ENCODE data around the gene RPRML.

The RPRML gene

DNA sequence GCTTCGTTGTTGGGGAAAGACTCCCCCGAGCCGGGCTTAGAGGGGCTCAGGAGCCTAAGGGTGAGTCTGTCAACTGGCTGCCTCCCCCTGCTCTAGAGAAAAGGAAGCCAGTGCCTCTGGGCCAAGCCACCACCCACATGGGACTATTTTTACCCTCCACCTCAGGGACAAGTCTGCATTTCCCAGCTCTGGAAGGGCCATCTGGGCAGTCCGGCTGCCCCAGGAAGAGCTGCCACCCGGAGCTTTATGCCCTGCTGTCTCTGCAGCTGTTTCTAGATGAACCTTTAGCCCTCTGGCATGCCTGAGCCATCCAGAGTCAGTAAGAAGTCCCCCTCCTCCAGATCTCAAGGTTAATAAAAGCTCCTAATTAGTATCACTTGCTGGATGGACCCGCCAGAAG, 5.3 kb upstream of the RPRML start:
- no peak overlapping the region for H3K4me3 ChIP-seq (ENCODE audit: low read depth, low read length)
- DNase-seq (ENCODE audit: low read depth): no peak
- TF ChIP-seq, protein P1, sequence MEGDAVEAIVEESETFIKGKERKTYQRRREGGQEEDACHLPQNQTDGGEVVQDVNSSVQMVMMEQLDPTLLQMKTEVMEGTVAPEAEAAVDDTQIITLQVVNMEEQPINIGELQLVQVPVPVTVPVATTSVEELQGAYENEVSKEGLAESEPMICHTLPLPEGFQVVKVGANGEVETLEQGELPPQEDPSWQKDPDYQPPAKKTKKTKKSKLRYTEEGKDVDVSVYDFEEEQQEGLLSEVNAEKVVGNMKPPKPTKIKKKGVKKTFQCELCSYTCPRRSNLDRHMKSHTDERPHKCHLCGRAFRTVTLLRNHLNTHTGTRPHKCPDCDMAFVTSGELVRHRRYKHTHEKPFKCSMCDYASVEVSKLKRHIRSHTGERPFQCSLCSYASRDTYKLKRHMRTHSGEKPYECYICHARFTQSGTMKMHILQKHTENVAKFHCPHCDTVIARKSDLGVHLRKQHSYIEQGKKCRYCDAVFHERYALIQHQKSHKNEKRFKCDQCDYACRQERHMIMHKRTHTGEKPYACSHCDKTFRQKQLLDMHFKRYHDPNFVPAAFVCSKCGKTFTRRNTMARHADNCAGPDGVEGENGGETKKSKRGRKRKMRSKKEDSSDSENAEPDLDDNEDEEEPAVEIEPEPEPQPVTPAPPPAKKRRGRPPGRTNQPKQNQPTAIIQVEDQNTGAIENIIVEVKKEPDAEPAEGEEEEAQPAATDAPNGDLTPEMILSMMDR (conservative IDR thresholded peaks at IDR 0.05; ENCODE audit: low read depth, low read length): no peak

DNA sequence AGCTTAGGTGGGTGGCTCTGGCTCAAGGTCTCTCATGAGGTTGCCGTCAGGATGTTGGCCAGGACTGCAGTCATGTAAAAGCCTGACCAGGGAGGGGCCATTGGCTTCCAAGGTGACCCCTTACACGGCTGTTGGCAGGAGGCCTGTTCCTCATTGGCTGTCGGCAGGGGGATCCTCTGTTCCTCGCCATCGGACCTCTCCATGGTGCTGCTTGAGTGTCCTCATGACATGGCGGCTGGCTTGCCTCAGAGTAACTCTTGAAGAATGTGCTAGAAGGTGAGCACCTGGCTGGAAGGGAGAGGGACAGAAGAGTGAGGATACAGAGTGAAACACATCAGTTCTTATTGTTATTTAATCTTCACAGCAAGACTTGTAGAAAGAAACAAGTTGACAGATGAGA, 4.7 kb upstream of the RPRML start:
- TF ChIP-seq, protein P1 (conservative IDR thresholded peaks at IDR 0.05; ENCODE audit: low read depth, low read length): no peak
- no peak for DNase-seq (ENCODE audit: low read depth)
- H3K4me3 ChIP-seq (ENCODE audit: low read depth, low read length): no peak overlapping the region

DNA sequence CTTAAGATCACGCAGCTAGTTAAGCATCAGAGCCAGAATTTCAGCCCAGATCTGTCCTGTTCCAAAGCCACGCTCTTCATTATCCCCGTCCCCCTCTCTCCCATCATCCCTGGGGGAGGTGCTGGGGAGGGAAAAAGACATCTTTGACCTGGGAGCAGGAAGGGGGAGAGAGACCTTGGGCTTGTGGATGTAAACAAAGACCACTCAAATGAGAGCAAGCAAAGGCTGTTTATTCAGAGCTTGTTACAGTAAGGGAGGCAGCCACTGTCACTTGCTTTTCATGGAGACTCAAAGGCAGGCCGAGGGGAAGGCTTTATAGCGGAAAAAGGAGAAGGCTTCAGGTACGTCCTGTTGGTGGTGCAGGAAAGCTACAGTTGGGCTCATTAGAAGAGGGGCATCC, 3.5 kb upstream of the RPRML start:
- H3K4me3 ChIP-seq (ENCODE audit: low read depth, low read length): no peak overlapping the region
- TF ChIP-seq, protein P1 (conservative IDR thresholded peaks at IDR 0.05; ENCODE audit: low read depth, low read length): no peak
- DNase-seq (ENCODE audit: low read depth): no peak

DNA sequence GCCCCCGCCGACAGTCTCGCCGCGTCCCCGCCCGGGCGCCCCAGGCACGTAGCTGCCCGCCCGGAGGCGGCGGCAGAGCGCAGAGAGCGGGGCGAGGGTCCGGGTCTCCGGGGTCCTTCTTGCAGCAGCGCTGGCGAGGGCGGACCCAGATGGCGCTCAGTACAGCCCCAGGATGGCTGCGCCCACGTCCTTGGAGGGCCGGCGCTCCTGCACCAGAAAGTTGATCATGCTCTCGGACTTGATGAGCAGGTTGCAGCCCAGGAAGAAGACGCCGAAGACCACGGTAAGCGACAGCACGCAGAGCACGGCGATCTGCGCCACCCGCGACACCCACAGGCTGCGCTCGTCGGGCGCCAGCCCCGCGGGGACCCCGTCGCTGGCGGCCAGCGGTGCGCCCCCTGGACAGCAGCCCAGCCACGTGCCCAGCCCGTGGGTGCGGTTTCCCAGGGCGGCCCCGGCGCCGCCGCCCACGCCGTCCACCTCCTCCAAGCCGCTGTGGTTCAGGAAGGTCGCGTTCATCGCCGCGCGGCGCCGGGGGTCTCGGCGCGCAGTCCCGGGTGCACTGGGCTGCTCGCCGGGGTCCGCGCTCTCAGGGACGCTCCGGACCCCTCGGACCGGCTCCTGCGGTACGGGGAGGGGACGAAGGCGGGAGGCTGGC, 435 bp downstream of the RPRML start:
- peak overlapping the region; percentile 41 for H3K4me3 ChIP-seq (ENCODE audit: low read depth, low read length)

DNA sequence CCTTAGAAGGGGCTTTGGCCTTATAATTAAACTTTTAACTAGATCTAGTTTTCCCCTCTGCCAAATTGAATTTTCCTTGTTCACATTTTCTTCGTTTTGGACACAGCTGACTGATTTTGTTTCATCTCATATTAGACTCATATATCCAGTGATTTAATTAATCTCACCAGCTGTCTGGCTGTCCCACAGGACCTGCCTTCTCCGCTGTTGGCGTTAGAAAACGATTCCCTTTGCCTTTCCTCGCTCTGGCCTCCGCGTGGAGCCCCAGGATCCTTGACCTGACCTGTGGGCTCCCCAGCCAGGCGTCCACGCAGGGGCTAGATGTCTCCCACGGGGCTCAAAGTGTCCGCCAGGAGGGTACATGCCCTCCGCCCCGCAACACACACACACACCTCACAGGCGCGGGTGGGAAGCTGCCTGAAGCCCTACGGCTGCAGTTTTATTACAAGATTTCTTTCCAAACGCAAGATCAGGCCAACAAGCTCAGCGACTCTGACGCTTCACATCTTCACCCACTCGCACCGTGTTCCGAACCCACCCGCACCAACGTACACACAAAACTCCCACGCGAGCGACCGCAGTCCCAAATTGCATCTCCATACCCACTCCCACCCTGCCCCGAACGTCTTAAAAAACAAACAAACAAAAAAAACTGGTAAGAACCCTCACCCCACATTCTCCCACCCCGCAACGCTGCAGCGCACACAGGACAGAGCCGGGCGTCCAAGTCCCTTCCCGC, 1.1 kb downstream of the RPRML start:
- H3K4me3 ChIP-seq (ENCODE audit: low read depth, low read length): no peak overlapping the region
- DNase-seq (ENCODE audit: low read depth): no peak
- TF ChIP-seq, protein P1 (conservative IDR thresholded peaks at IDR 0.05; ENCODE audit: low read depth, low read length): no peak

More for the DNA sequence above, 435 bp downstream of the RPRML start:
- no peak for DNase-seq (ENCODE audit: low read depth)
- TF ChIP-seq, protein P1 (conservative IDR thresholded peaks at IDR 0.05; ENCODE audit: low read depth, low read length): no peak

DNA sequence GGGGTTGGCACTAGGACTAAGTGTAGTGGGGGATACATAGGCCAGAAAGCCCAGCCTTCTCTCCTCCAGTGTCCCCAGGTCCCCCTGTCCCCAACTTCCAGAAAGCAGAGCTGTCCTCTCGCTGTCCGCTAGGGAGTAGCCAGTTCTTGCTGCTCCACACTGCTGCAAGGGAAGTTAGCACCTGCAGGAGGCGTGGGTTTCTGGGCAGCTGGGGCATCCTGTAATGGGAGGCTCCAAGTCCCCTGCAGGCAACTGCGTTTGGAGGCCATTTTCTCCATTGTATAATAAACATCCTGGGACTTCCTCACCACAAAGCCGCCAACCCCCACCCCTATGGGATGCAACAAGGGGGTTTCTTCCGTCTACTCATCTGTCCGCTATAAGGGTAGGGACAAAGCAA, 1.7 kb downstream of the RPRML start:
- no peak overlapping the region for H3K4me3 ChIP-seq (ENCODE audit: low read depth, low read length)
- DNase-seq (ENCODE audit: low read depth): peak; percentile 54
- TF ChIP-seq, protein P1 (conservative IDR thresholded peaks at IDR 0.05; ENCODE audit: low read depth, low read length): peak; percentile 49
